HG03442 (cell line): ENCODE measurements around the gene EMC1.
"Not testable (repeated sequence)": the region's sequence is repeated elsewhere in the genome, so short reads cannot be mapped to it uniquely, and the experiment has no call there.

Source experiments
- ATAC-seq: cut with Tn5 transposase; IDR thresholded peaks from one replicate; pipeline ENCODE4 v1.9.1; 2021; ENCODE audit warnings: mild to moderate bottlenecking, moderate library complexity; ENCODE audit not compliant: unreplicated experiment

Gene EMC1

DNA sequence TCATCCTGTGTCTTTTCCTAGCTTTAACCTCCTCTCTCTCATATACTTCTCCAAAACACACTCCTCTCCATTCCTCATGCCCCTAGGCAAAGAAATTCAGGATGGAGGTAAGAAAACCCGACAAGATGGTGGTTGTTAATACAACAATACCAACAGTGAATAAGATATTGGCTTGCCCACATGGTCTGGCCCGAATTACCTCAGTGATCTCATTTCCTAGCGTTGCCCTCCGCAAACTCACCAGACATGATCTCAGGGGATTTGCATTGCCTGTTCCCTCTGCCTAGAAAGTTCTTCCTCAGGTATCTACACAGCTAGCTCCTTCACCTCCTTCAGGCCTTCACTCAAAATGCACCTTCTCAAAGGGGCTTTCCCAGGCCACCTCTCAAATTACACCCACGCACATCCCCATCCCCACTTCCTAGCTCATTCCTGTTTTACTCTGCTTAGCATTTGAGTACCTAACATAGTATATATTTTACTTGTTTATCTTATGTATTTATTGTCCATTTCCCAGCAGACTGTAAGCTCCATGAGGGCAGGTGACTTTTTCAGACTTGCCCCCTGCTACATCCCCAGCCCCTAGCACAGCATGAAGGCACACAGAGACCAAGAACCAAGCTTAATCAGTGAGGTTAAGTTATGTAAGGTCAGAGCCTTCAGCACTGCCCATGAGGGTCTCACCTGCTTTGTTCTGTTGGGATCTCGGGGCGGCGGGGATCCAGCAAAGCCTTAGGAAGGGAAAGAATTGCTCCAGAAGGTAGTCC lies 31.1 kb downstream of the EMC1 start:
- no peak for ATAC-seq

DNA sequence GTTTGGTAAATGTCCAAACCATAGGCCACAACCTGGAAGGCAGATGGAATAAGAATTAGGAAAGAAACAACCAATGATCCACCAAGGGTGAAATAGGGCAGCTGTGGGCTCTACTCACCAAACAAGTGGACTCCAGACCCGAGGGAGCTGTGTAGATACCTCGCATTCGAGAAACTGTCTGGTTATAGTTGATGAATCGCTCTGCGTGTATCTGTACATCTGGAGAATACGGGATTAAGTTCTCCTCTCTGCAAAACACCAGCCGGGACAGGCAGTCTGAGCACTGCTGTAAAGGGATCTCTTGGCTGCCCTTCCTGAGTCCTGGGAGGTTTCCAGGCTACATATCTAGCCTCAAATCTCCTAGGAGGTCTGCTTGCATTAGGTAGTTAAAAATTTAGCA lies 31.9 kb downstream of the EMC1 start:
- ATAC-seq = no peak

DNA sequence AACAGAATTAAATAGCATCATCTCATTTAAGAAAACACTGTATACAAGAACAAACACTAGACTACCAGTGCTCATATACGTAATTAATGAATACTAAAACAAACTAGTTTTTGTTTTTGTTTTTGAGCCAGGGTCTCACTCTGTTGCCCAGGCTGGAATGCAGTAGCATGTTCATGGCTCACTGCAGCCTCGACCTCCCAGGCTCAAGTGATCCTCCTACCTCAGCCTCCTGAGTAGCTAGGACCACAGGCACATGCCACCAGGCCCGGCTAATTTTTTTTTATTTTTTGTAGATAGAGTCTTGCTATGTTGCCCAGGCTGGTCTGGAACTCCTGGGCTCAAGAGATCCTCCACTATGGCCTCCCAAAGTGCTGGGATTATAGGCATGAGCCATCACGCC lies 34.7 kb downstream of the EMC1 start:
- ATAC-seq = not testable (repeated sequence)

DNA sequence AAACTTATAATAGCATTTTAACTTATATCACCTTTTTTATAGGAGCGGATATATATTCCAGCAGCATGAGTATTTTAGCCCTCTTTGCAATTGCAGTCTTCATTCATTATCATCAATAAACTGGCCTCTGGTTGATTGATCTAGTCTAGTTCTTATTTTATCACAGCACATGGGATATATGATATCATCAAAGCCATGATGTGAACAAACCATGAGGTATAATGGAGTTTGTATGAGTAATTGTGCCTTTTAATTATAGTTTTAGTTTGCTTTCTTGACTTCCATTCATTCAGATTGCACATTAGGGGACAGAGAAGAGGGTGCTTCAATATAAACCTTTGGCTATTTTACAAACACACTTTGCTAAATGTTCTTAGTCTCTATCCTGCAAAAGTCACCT lies 37.7 kb downstream of the EMC1 start:
- ATAC-seq = no peak

DNA sequence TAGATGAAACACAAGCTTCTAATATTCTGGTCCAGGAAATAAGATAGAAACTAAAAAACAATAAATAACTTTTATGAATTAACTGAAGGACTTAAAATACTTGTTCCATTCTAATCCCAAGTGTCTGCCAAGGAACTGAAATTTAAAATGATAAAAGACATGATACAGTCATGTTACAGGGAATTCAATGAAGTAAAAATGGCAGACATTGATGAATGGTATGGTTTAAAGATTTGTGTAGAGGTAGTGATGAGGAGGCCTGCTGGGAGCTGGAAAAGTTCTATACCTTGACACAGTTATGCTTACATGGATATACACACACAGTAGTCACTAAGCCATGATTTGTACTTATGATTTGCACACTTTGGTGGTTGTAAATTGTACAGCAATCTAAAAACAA lies 39.2 kb downstream of the EMC1 start:
- ATAC-seq = no peak

DNA sequence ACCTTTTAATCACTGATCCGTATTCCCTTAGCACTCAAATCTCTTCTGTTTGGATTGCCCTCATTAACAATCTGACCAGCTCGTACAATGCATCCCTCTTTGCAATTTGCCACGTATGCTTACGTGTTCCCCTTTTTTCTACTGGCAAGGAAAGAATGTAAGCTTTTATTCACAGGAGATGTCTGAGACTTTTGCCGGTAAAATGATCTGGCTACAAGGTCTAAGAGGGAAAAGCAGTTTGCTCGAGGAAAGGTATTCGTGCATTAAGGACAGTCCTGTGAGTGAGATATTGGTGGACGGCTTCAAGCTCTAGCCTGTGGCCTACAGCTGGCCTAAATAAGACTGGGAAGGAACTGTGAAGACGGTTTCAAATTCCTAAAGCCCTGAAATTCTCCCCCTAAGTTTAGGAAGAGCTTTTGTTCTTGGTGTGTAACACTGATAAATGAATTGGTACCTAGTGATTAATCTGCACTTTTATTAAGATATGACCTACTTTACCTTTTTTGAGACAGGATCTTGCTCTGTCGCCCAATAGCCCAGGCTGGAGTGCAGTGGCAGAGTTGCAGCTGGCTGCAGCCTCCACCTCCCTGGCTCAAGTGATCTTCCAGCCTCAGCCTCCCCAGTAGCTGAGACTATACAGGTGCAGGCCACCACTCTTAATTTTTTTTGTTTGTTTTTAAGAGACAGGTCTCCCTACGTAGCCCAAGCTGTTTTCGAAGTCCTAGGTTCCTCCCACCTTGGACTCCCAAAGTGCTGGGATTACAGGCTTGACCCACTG lies 40.4 kb downstream of the EMC1 start:
- ATAC-seq = no peak

DNA sequence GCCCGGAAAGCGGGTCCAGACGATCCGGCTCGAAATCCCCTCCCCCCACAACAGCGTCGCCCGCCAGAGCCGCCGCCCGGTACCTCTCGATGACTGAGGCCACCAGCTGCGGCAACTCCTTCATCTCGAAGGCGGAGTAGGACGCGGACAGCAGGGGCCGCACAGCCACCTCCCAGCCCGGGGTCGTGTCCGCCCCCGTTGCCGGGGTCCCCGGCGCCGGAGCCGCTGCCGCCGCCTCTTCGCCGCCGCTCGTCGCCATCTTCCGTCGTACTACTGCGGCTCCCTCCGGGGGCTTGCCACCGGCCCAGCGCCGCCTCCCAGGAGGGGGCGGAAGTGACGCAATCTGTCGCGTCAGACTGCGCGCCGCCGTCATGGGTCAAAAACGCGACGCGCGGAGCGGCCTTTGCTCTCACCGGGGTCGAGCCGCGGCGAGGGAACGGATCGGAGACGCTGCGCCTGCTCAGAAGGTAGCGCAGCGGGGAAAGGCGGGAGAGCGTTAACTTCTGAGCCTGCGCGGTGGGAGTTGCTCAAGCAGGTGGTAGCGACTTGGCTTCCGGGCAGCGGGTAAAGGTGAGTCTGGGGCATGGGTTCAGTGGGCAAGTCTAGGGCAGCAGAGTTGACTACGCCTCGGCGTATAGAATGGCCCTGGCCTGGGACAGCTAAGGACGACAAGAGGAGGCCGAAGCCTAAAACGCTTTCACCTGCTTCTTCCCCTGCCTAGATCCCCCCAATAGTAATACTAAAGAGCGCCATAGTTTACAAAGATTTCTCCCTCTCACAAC lies 41.1 kb downstream of the EMC1 start, which contains the start of gene UBR4:
Gene UBR4 (minus strand): TSS at position 277 of the 782 bp plus-strand sequence. CDS start 18 bp downstream, at position 259.
- ATAC-seq = peak; percentile 77

DNA sequence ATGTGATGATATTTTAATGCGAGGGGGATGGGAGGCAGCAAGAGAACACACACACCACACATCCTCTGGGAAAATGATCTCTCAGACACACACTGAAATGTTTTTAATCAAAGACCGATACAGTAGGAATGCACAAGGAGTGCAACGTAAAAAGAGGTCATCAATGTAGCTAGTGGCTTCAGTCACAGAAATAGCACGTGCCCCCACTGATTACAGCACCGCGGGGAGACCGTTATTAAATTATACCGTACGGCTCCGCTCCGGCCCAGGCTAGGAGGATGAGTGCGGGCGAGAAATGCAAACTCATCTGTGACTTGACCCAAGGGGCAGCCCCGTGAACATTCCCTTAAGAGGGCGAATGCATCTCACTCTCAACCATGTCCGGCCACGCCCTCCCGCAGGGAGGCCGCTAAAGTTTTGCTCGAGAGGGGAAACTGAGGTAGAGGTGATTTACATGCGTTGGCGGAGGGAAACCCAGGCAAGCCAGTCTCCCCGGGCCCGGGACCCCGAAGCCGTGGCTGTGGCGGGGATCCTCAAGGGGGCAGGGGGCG lies 41.8 kb downstream of the EMC1 start:
- peak; percentile 48 for ATAC-seq

DNA sequence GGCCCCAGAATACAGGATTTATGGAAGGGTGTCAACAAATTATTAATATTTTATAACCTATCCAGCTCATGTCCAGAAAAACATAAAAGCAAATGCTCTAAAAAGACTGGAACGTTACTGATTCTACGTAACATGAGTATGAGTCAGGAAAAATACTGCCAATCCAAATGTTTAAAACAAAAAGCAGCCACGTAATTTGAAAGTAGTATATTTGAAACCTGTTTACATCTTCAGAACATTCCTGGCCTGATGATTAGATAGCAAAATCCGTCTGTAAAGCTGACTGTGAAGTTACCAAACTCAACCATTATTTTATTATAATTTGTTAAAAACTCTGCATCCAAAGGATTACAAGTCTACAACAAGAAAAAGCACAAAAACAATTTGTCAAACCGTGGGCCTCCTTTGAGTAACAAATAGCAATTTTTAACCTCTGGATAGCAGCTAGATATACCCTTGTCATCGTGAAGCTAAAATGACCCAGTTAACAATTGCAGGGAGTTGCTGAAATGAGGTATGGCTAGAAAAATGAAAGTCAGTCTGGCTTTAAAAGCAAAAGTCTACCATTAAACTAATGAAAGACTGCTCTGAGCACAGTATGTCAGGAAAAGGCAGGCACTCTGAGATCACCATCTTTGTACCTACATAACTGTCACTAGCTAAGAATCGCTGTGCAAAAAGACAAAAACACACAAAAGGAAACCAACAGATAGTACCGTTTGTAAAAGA lies 42.5 kb downstream of the EMC1 start:
- no peak for ATAC-seq

DNA sequence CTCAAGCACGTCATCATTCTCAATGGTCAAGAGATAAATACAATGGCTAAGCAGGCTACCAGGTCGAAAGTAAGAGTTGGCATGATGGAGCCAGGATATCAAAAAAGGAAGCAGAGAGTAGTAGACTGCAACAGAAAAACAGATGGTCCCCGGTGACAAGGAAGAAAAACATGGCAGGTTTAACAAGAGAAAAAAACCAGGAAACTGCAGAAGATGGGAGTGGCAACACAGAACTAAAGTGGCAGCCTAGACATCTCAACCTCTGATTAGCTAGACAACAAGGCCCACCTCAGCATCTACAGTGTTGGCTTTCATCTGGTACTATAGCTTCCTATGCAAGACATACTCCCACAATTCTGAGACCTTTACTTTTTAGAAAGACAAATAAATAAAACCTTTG lies 44.4 kb downstream of the EMC1 start:
- no peak for ATAC-seq

DNA sequence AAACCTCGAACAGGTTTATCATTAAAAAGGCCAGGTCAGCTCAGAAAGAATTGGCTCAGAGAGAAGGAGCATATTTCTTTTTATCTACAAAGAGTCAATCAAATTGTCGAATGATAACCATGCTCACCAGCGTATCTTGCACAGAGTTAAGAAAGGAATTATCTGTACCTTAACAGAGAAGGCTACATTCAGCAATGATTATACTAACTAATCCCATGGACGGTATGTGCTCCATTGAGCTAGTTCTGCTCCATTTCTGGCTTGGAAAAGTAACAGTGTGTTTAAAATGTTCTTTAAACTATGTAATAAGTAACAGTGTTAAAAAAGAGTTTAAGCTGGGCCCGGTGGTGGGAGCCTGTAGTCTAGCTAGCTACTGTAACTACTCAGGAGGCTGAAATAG lies 45.5 kb downstream of the EMC1 start:
- ATAC-seq = no peak

DNA sequence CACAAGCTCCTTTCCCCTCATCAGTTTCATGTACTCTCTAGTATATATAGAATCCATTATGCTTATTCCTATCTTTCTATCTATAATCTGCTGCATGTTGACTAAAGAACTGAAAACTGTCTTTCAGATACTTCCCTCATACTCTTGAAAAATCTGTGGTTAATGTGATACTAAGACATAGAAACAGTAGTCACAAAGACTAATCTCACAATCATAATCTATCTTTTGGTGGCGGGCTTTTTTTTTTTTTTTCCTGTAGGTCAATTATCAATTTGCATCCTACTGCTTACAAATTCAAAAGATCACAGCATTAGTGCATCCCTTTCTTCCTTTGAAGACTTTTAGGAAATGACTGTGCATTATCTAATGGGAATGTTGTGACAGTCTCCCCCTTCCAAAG lies 45.9 kb downstream of the EMC1 start:
- no peak for ATAC-seq

DNA sequence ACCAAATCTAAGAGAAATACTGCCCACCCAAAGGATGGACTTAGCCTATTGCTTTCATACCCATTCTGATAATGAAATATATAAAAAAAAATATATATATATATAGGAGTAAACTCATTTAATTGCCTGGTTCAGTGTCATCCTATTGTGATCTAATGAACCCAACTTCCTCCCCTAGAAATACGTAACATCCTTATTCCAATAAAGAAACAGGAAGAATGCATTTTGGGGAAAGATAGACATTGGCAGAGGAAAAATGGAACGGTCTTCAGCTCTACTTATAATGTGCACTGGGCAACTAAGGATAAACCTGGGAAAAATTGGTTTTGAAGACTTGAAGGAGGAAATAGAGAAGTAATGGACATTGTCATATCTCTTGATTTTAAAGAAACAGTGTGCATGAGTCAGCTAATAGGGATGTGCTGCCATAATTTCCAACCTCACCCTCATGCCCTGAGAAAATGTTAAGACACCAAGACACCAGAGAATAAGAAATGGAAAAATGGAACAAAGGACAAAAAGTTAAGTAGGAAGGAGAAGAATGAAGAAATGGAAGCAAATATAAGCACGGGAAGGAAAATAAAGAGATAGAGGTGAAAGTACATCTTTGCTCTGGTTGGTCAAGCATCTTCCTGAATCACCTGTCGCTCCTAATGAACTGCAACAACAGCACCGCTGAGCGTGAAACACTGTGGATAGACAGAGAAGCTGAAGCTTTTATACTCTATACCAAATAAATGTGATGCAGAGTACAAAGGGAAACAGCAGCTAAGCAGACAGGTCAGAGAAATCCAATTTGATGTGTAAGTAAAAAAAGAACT lies 46.7 kb downstream of the EMC1 start:
- no peak for ATAC-seq

DNA sequence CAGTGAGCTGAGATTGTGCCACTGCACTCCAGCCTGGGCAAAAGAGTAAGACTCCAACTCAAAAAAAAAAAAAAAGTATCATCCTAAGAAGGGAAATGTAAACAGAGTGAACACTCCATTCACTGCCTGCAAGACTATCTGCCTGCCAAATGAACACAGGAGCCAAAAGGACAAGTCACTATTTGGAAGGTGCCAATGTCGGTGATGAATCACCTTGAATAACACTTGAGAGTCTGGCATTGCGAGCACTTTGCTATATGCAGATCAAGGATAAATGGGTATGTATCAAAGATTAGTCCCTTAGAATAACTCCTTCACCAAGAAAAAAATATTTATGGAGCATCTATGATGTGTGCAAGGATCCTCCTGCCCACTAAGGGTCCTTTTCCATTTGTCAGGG lies 47.9 kb downstream of the EMC1 start:
- ATAC-seq = no peak

DNA sequence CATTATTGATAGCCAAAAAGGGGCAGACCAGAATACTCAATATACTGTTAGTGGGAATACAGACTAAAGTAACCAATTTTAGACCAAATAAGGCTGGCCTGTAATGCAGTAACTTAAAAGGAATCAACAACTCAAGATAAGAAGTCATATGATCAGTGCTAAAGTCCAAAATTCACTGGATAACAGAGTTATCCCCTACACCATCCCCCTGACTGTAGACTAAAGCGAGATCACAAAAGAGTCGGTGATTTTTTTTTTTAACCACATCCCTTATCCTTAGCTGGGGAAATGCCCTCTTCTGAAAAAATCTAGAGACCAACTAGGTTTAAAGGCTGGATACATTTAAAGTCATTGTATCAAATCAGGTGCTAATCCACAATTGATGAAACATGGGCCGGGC lies 48.9 kb downstream of the EMC1 start:
- ATAC-seq = no peak

DNA sequence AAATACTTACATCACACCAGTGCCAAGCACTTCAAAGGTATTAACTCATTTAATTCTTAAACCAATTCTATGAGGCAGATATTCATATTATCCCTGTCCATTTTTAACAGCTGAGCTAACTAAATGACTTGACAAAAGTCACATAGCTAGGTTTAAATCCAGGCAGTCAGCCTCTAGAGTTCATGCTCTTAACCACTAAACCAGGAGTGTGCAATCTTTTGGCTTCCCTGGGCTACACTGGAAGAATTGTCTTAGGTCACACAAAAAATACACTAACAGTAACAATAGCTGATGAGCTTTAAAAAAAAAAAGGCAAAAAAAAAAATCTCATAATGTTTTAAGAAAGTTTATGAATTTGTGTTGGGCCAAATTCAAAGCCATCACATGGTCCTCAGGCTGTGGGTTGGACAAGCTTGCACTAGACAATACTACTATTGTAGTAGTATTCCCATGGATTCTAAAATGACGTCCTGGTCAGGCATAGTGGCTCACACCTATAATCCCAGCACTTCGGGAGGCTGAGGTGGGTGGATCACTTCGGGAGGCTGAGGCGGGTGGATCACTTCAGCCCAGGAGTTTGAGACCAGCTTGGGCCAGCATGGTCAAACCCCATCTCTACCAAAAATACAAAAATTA lies 51.2 kb downstream of the EMC1 start:
- ATAC-seq = no peak

DNA sequence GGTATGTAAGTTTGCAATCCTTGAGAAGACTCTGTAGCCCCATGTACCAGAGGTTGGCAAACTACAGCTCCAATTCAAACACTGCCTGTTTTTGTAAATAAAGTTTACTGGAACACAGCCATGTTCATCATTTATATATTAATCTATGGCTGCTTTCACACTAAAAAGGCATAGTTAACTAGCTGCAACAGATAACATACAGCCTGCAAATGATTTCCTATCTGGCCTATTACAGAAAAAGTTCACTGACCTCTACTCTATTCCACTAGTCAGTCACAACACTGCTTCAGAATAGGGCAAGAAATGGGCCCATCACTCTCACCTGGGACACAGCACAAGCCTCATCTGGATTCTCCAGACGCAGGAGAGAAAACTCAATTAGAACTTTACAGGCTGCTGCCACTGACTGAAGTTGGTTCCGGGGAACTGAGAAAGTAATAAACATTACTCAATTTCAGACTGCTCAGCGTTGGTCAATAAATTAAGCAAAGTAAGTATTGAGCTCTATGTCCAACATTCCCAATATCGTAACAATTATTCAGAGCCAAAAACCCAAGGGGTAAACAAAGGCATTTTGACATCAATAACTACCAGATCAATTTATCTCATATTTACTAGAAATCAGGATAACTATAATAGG lies 51.9 kb downstream of the EMC1 start:
- ATAC-seq = no peak

DNA sequence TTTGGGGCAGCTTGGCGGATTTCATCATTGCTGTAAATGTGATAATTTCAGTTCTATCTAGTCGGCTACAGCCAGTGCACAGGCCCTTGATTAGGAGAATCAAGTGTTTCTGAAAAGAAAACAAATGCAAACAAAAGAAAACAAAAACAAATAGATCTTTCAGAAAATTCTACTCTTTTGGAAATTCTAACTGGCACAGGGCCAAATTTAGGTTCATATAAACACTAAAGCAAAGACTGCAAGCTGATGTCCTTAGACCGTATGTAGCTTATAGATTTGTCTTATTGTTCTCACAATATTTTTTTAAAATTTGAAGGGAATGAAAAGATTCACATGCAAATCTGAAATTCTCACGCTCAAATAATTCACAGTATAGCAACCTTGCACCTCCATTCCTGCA lies 52.5 kb downstream of the EMC1 start:
- ATAC-seq = no peak

DNA sequence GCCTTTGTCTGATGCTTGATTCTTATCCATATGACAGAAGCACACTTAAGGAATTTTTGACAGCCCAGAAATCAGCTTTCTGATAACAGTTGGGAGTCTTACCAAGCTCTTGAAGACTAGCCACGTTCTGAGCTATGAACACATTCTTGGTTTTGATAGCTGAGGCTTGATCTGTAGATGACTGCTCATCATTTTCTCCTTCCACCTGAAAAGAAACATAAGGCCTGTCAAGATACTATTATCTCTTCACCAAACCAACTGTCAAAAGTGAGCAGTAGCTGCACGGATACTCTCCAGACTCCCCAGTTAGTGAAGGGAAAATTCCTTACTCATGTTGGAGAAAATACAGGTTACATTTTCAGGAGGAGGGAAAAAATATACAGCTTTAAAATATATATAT lies 53.5 kb downstream of the EMC1 start:
- no peak for ATAC-seq
